Endothelial cell of umbilical vein (primary cell): ENCODE measurements around the gene EFS. TPM values are rescaled to one million over a fixed set of nuclear protein-coding genes. Genes with fewer than 3 reads are reported as not detected.

Experiments used
- BruUV-seq: library from RNA; stranded (reverse); fragments of 400-500 nt; replicated peaks from 2 replicates; lab custom pipeline; 2021; lab: Mats Ljungman, UMichigan
- CTCF ChIA-PET: fragments of 300-600, 350-600 bp; sonication (Branson Sonifier 250); formaldehyde crosslinking; loops from one replicate; lab custom pipeline; 2021; ENCODE audit warnings: antibody characterized with exemption, inconsistent platforms; lab: Charles Lee
- POLR2A ChIA-PET: fragments of 300-600, 350-600 bp; sonication (Branson Sonifier 250); formaldehyde crosslinking; loops from one replicate; lab custom pipeline; 2021; ENCODE audit warnings: antibody characterized with exemption, inconsistent platforms; lab: Charles Lee
- DNase-seq: peaks from one replicate; pipeline ENCODE4 v3.0.0-alpha.2; 2011; ENCODE audit warnings: low read depth, low spot score
- FAIRE-seq: peaks from 2 replicates; lab custom pipeline; 2011; peaks lifted over from hg19 to GRCh38; lab: Jason Lieb, UNC
- H2AFZ ChIP-seq: 2 replicates; pipeline ENCODE4 v1.6.0; 2012; ENCODE audit warnings: low read depth, low read length, control low read depth, inconsistent platforms
- H3K27ac ChIP-seq: 2 replicates; pipeline ENCODE4 v1.5.1; 2011; ENCODE audit warnings: low read depth, mild to moderate bottlenecking, control low read depth, low read length, moderate library complexity; ENCODE audit not compliant: insufficient read depth
- H3K27me3 ChIP-seq, 2 experiments: 2 replicates each; pipeline versions ENCODE4 v1.6.0 to v1.6.1; 2011; ENCODE audit warnings: low read length in 2 of 2, mixed read lengths in 1 of 2; ENCODE audit not compliant: control insufficient read depth in 2 of 2, insufficient read depth in 2 of 2
- H3K36me3 ChIP-seq, 2 experiments: 2 replicates in 1 of 2; 3 replicates in 1 of 2; pipeline ENCODE4 v1.5.1; 2011; ENCODE audit warnings: low read length in 2 of 2, mild to moderate bottlenecking in 1 of 2, moderate library complexity in 1 of 2; ENCODE audit not compliant: control insufficient read depth in 2 of 2, insufficient read depth in 2 of 2; ENCODE audit errors: extremely low read depth in 1 of 2
- H3K4me1 ChIP-seq: 3 replicates; pipeline ENCODE4 v1.5.1; 2011; ENCODE audit warnings: mild to moderate bottlenecking, low read length; ENCODE audit not compliant: control insufficient read depth, insufficient read depth; ENCODE audit errors: extremely low read depth
- H3K4me2 ChIP-seq: 2 replicates; pipeline ENCODE4 v1.6.1; 2011; ENCODE audit warnings: low read length, control low read depth, mixed read lengths; ENCODE audit not compliant: insufficient read depth
- H3K4me3 ChIP-seq, 3 experiments: fragments of 200-600 bp in 1 of 3; sonication (generic), shearing (Covaris generic) in 1 of 3; replicated peaks in 1 of 3; 2 replicates each; pipeline ENCODE4 v1.5.1; 2011 to 2016; ENCODE audit warnings: control low read depth in 3 of 3, low read length in 3 of 3, mild to moderate bottlenecking in 2 of 3, inconsistent platforms in 1 of 3, low read depth in 1 of 3, moderate library complexity in 1 of 3; ENCODE audit not compliant: insufficient read depth in 1 of 3
- H3K79me2 ChIP-seq: 2 replicates; pipeline ENCODE4 v1.6.0; 2012; ENCODE audit warnings: low read length, inconsistent platforms; ENCODE audit not compliant: control insufficient read depth, insufficient read depth
- H3K9ac ChIP-seq: replicated peaks from 2 replicates; pipeline ENCODE3; 2011; ENCODE audit warnings: low read length, control low read depth; ENCODE audit not compliant: insufficient read depth; ENCODE audit errors: extremely low read depth
- H3K9me1 ChIP-seq: replicated peaks from 3 replicates; pipeline ENCODE4 v1.6.0; 2011; ENCODE audit warnings: mild to moderate bottlenecking, low read length; ENCODE audit not compliant: control insufficient read depth, insufficient read depth; ENCODE audit errors: extremely low read depth
- H3K9me3 ChIP-seq: replicated peaks from 2 replicates; pipeline ENCODE4 v1.5.1; 2012; ENCODE audit warnings: low read length, inconsistent platforms; ENCODE audit not compliant: control insufficient read depth, insufficient read depth
- H4K20me1 ChIP-seq: replicated peaks from 2 replicates; pipeline ENCODE3; 2011; ENCODE audit warnings: mild to moderate bottlenecking, low read length; ENCODE audit not compliant: control insufficient read depth, insufficient read depth; ENCODE audit errors: extremely low read depth
- EZH2 ChIP-seq: IDR thresholded peaks from 2 replicates; pipeline ENCODE4 v1.6.1; 2012; ENCODE audit warnings: borderline replicate concordance, low read depth, mild to moderate bottlenecking, moderate library complexity, low read length, inconsistent platforms; ENCODE audit not compliant: severe bottlenecking
- FOS ChIP-seq: IDR thresholded peaks from 2 replicates; pipeline ENCODE4 v1.6.1; 2011; ENCODE audit warnings: mild to moderate bottlenecking, low read length, moderate library complexity, borderline replicate concordance; ENCODE audit not compliant: insufficient read depth
- GATA2 ChIP-seq: IDR thresholded peaks from 2 replicates; pipeline ENCODE4 v1.7.0; 2011; ENCODE audit warnings: low read depth, mild to moderate bottlenecking, moderate library complexity, mixed read lengths, low read length; ENCODE audit not compliant: insufficient read length, insufficient read depth
- JUN ChIP-seq: IDR thresholded peaks from 2 replicates; pipeline ENCODE4 v1.6.1; 2011; ENCODE audit warnings: borderline replicate concordance, low read depth; ENCODE audit not compliant: insufficient read length, insufficient read depth
- MYC ChIP-seq: IDR thresholded peaks from one replicate; pipeline ENCODE4 v1.6.1; 2011; ENCODE audit warnings: mild to moderate bottlenecking, low read depth, low read length
- POLR2A ChIP-seq: IDR thresholded peaks from 2 replicates; pipeline ENCODE4 v1.6.1; 2012; ENCODE audit warnings: low read depth, mild to moderate bottlenecking, control low read depth, low read length
- POLR2AphosphoS5 ChIP-seq: IDR thresholded peaks from 2 replicates; pipeline ENCODE4 v1.6.1; 2012; ENCODE audit warnings: low read depth, mild to moderate bottlenecking, control low read depth, low read length, moderate library complexity; ENCODE audit not compliant: insufficient read depth
- dilution Hi-C: fragments of 300-500 bp; cut with MboI; formaldehyde crosslinking; loops from one replicate; pipeline ENCODE4 v1.15.0; 2019; ENCODE audit warnings: low sequenced_read_pairs; ENCODE audit not compliant: extremely low pct_ligation_motif_present
- intact Hi-C: fragments of 100-400 bp; cut with micrococcal nuclease; formaldehyde crosslinking; loops from one replicate; pipeline ENCODE4 v1.10.0; 2022
- polyA plus RNA-seq, 4 experiments: library from polyadenylated mRNA; depleted of rRNA in 3 of 4; stranded (reverse) in 3 of 4; unstranded in 1 of 4; fragments of >200 nt; gene quantifications; 2 replicates each; pipeline versions ENCODE4 v1.2.1 to v1.2.3, GENCODE V29; 2011 to 2012; ENCODE audit warnings: missing spikeins in 1 of 4
- total RNA-seq: library from RNA; stranded (reverse); gene quantifications from 2 replicates; pipeline ENCODE4 v1.2.3, GENCODE V29; 2021
- TF ChIP-seq, protein P1 (sequence below), 2 donors: IDR thresholded peaks; 1 replicate in 1 of 2; 2 replicates in 1 of 2; pipeline ENCODE4 v1.5.1; 2011; ENCODE audit warnings: low read length in 2 of 2, mild to moderate bottlenecking in 2 of 2, moderate library complexity in 2 of 2, control low read depth in 1 of 2, inconsistent platforms in 1 of 2, low read depth in 1 of 2; ENCODE audit not compliant: insufficient read depth in 1 of 2; ENCODE audit errors: extremely low read depth in 1 of 2
- TF ChIP-seq, protein P2 (sequence below): IDR thresholded peaks from 2 replicates; pipeline ENCODE4 v1.6.1; 2011; ENCODE audit not compliant: insufficient read depth, insufficient read length

The EFS gene
- total and polyA plus RNA-seq, 2 donors (not counting 3 experiments of a cell fraction or from before 2014, with no cell fraction given): 0.03 to 0.13 TPM

DNA sequence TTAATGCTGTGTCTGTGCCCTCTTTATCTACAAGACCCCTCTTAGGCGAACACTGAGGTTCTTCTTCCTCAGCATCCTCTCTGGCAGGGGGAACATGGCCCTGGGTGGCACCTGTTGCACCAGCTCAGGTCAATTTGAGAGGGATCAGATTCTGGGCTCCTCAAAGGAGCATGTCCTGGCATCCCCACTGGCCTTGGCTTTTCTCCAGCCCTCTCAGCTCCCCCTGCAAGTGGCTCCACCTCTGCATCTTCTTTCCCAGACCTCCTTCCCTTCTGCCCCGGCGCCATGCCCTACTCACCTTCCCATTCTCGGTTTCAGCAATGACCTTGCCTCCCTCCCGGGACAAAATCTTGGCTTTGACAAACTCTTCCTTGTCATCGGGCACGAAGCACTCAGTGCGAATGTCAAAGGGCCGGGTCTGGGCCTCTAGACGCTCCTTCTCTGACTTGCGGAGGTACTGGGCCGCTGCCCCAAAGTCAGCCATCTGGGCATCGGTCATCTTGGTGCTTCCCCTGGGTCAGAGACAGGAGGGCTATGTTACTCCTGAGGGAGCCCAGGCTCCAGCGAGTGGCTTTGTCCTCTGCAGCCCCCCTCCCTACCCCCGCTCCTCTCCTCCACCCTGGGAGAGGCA is 41.9 kb upstream of the EFS start:
- Histone ChIP-seq H3K4me1 (no peaks in the 10 kb centered on the region), H4K20me1 (no peaks in the 10 kb centered on the region), H3K9me3 (no peaks in the 10 kb centered on the region), H3K9ac (no peak overlapping the region), H3K79me2 (no peaks in the 10 kb centered on the region), H3K9me1 (no peaks in the 10 kb centered on the region), H3K4me3 (no peak overlapping the region), H3K27ac (no peak overlapping the region), H2AFZ (no peak overlapping the region), H3K36me3 (no peaks in the 10 kb centered on the region), H3K4me2 (no peak overlapping the region), H3K27me3 (no peaks in the 10 kb centered on the region)
- intact Hi-C loops: no loop called here
- POLR2A ChIA-PET: no interaction called here
- dilution Hi-C loops: no loop called here
- no peak for FAIRE-seq
- BruUV-seq: no TSS peak
- TF ChIP-seq POLR2A (no peak), MYC (no peak), GATA2 (no peak), FOS (no peak), POLR2AphosphoS5 (no peak), EZH2 (no peak), JUN (no peak)
- TF ChIP-seq, protein P1, sequence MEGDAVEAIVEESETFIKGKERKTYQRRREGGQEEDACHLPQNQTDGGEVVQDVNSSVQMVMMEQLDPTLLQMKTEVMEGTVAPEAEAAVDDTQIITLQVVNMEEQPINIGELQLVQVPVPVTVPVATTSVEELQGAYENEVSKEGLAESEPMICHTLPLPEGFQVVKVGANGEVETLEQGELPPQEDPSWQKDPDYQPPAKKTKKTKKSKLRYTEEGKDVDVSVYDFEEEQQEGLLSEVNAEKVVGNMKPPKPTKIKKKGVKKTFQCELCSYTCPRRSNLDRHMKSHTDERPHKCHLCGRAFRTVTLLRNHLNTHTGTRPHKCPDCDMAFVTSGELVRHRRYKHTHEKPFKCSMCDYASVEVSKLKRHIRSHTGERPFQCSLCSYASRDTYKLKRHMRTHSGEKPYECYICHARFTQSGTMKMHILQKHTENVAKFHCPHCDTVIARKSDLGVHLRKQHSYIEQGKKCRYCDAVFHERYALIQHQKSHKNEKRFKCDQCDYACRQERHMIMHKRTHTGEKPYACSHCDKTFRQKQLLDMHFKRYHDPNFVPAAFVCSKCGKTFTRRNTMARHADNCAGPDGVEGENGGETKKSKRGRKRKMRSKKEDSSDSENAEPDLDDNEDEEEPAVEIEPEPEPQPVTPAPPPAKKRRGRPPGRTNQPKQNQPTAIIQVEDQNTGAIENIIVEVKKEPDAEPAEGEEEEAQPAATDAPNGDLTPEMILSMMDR (IDR thresholded peaks at IDR 0.05; ENCODE audit: extremely low read depth in 1 of 2, insufficient read depth in 1 of 2, low read depth in 1 of 2, low read length in 2 of 2): no peak
- TF ChIP-seq, protein P2, sequence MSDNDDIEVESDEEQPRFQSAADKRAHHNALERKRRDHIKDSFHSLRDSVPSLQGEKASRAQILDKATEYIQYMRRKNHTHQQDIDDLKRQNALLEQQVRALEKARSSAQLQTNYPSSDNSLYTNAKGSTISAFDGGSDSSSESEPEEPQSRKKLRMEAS: no peak
- CTCF ChIA-PET: no interaction called here
- DNase-seq: no peak
